GM12878 (cell line): ENCODE data around the gene ITPR3. TPM values are rescaled to one million over a fixed set of nuclear protein-coding genes. Genes with fewer than 3 reads are reported as not detected.

Experiments used
- ATAC-seq: fragments of 200-7000 bp; cut with Tn5 transposase; 3 replicates; pipeline ENCODE4 v1.9.1; 2020; ENCODE audit warnings: mild to moderate bottlenecking, moderate library complexity
- BruUV-seq: library from RNA; stranded (reverse); fragments of 400-500 nt; replicated peaks from 2 replicates; lab custom pipeline; 2021; lab: Mats Ljungman, UMichigan
- CTCF ChIA-PET: fragments of 300-600 bp; sonication (Branson Sonifier 250); formaldehyde crosslinking; extraction: SDS; loops from one replicate; lab custom pipeline; 2021; ENCODE audit warnings: inconsistent platforms; lab: Yijun Ruan, JAX
- POLR2A ChIA-PET: fragments of 350-600 bp; formaldehyde crosslinking; extraction: SDS; loops from one replicate; lab custom pipeline; 2021; ENCODE audit warnings: inconsistent platforms; lab: Charles Lee
- RAD21 ChIA-PET: fragments of 300-600 bp; sonication (Branson Sonifier 250); formaldehyde crosslinking; loops from one replicate; lab custom pipeline; 2023; ENCODE audit warnings: antibody characterized with exemption; ENCODE audit not compliant: unreplicated experiment; lab: Charles Lee
- SMC1A ChIA-PET: fragments of 300-600 bp; sonication (Branson Sonifier 250); formaldehyde crosslinking; loops from one replicate; lab custom pipeline; 2023; ENCODE audit not compliant: unreplicated experiment, uncharacterized antibody; lab: Charles Lee
- DNase-seq: peaks from one replicate; pipeline ENCODE4 v3.0.0-alpha.2; 2011; ENCODE audit warnings: low read depth, low spot score
- FAIRE-seq: peaks from 3 replicates; lab custom pipeline; 2011; peaks lifted over from hg19 to GRCh38; lab: Jason Lieb, UNC
- H2AFZ ChIP-seq: 2 replicates; pipeline ENCODE4 v1.6.0; 2011; ENCODE audit warnings: low read depth, low read length, control low read depth; ENCODE audit not compliant: control insufficient read depth
- H3K27ac ChIP-seq: 2 replicates; pipeline ENCODE4 v1.5.1; 2011; ENCODE audit warnings: control low read depth; ENCODE audit not compliant: control insufficient read depth, insufficient read depth
- H3K27me3 ChIP-seq, 2 experiments: replicated peaks in 1 of 2; 2 replicates each; pipeline versions ENCODE4 v1.6.0 to v1.6.1; 2011; ENCODE audit warnings: low read length in 1 of 2; ENCODE audit not compliant: control insufficient read depth in 2 of 2, insufficient read depth in 2 of 2
- H3K36me3 ChIP-seq, 2 experiments: 2 replicates each; pipeline ENCODE4 v1.5.1; 2011; ENCODE audit warnings: low read length in 1 of 2; ENCODE audit not compliant: control insufficient read depth in 2 of 2, insufficient read depth in 2 of 2
- H3K4me1 ChIP-seq: 2 replicates; pipeline ENCODE4 v1.6.1; 2011; ENCODE audit warnings: mild to moderate bottlenecking, low read length, moderate library complexity, mixed read lengths; ENCODE audit not compliant: control insufficient read depth, insufficient read depth
- H3K4me2 ChIP-seq: 2 replicates; pipeline ENCODE4 v1.6.0; 2011; ENCODE audit warnings: control low read depth; ENCODE audit not compliant: control insufficient read depth, insufficient read depth
- H3K4me3 ChIP-seq: fragments of 200-600 bp; sonication (generic); 2 replicates; pipeline ENCODE4 v1.5.1; 2016
- H3K79me2 ChIP-seq: 2 replicates; pipeline ENCODE4 v1.6.0; 2011; ENCODE audit warnings: low read length; ENCODE audit not compliant: control insufficient read depth, insufficient read depth
- H3K9ac ChIP-seq: 2 replicates; pipeline ENCODE4 v1.8.0; 2011; ENCODE audit warnings: low read length, control low read depth, mixed read lengths; ENCODE audit not compliant: control insufficient read depth, insufficient read depth
- H3K9me3 ChIP-seq: replicated peaks from 3 replicates; pipeline ENCODE4 v1.5.1; 2011; ENCODE audit warnings: mild to moderate bottlenecking, low read length; ENCODE audit not compliant: control insufficient read depth, insufficient read depth
- H4K20me1 ChIP-seq: 2 replicates; pipeline ENCODE4 v1.6.0; 2011; ENCODE audit not compliant: control insufficient read depth, insufficient read depth
- ATF2 ChIP-seq: IDR thresholded peaks from 2 replicates; pipeline ENCODE4 v1.6.1; 2012; ENCODE audit warnings: low read length, inconsistent platforms
- CBX3 ChIP-seq: fragments of 200-600 bp; sonication (generic); IDR thresholded peaks from 2 replicates; pipeline ENCODE4 v1.6.1; 2016; ENCODE audit warnings: low read depth, borderline replicate concordance
- CUX1 ChIP-seq: IDR thresholded peaks from 2 replicates; pipeline ENCODE4 v1.6.1; 2012; ENCODE audit warnings: improper control_type of control experiment, low read depth, low read length; ENCODE audit not compliant: insufficient replicate concordance
- ELK1 ChIP-seq: IDR thresholded peaks from 2 replicates; pipeline ENCODE4 v1.6.1; 2012; ENCODE audit warnings: low read depth, low read length, improper control_type of control experiment
- FOXM1 ChIP-seq: IDR thresholded peaks from 2 replicates; pipeline ENCODE4 v1.6.1; 2012; ENCODE audit warnings: low read depth, mild to moderate bottlenecking, inconsistent platforms, low read length, moderate library complexity
- IRF3 ChIP-seq: fragments of 450-650 bp; IDR thresholded peaks from 2 replicates; pipeline ENCODE4 v1.6.1; 2014; ENCODE audit warnings: mild to moderate bottlenecking
- LARP7 ChIP-seq: fragments of 450-650 bp; IDR thresholded peaks from 2 replicates; pipeline ENCODE4 v1.6.1; 2017; ENCODE audit warnings: mild to moderate bottlenecking
- NFYA ChIP-seq: IDR thresholded peaks from 2 replicates; pipeline ENCODE4 v1.6.1; 2011; ENCODE audit warnings: low read depth, mild to moderate bottlenecking, low read length, improper control_type of control experiment, borderline replicate concordance
- PAX8 ChIP-seq: fragments of 450-650 bp; IDR thresholded peaks from 2 replicates; pipeline ENCODE4 v1.6.1; 2017; ENCODE audit warnings: mild to moderate bottlenecking, moderate library complexity
- POLR2AphosphoS2 ChIP-seq: IDR thresholded peaks from 2 replicates; pipeline ENCODE4 v1.6.1; 2011; ENCODE audit warnings: low read depth, mild to moderate bottlenecking, low read length, improper control_type of control experiment, moderate library complexity
- RAD21 ChIP-seq: IDR thresholded peaks from 2 replicates; pipeline ENCODE4 v1.6.1; 2011; ENCODE audit warnings: mild to moderate bottlenecking, low read depth, low read length, moderate library complexity; ENCODE audit not compliant: insufficient read depth
- SMAD1 ChIP-seq: fragments of 450-650 bp; IDR thresholded peaks from 2 replicates; pipeline ENCODE4 v1.6.1; 2018; ENCODE audit warnings: mild to moderate bottlenecking, low read depth; ENCODE audit not compliant: partially characterized antibody
- TAF1 ChIP-seq: IDR thresholded peaks from 2 replicates; pipeline ENCODE4 v1.6.1; 2011; ENCODE audit warnings: mild to moderate bottlenecking, low read depth, low read length, borderline replicate concordance
- ZBED1 ChIP-seq: IDR thresholded peaks from 2 replicates; pipeline ENCODE4 v1.6.1; 2016; ENCODE audit warnings: borderline replicate concordance
- WGBS: methylation state at CpG from one replicate; pipeline ENCODE4 v1.1.6; 2016; ENCODE audit warnings: low lambda C conversion rate; ENCODE audit not compliant: insufficient replicate concordance, insufficient coverage; ENCODE audit errors: missing lambda C conversion rate; 5-methylcytosine and 5-hydroxymethylcytosine counted together
- in situ Hi-C: fragments of 300-500 bp; cut with MboI; formaldehyde crosslinking; loops from 9 replicates; pipeline ENCODE4 v1.14.3; 2018; ENCODE audit warnings: mixed read lengths
- intact Hi-C: fragments of 100-400 bp; cut with micrococcal nuclease; formaldehyde crosslinking; loops from one replicate; pipeline ENCODE4 v1.14.2; 2022; ENCODE audit not compliant: unreplicated experiment
- polyA plus RNA-seq, 11 experiments: library from polyadenylated mRNA; depleted of rRNA in 4 of 11; unstranded in 6 of 11; stranded (reverse) in 5 of 11; fragments of >200 nt; fragmentation: Nextera tagmentation in 4 of 11; fragmentation: Illumina TruSeq in 1 of 11; extraction: Ambion mirVana in 4 of 11; extraction: Trizol in 1 of 11; gene quantifications; 1 replicate in 1 of 11; 2 replicates in 10 of 11; pipeline versions ENCODE4 v1.2.1 to v1.2.3, GENCODE V29; 2011 to 2016; ENCODE audit warnings: inconsistent platforms in 2 of 11, missing spikeins in 2 of 11, low read depth in 1 of 11
- total RNA-seq, 4 experiments: library from RNA; depleted of rRNA in 3 of 4; stranded (reverse); fragments of >200 nt in 3 of 4; fragmentation: Illumina TruSeq in 1 of 4; extraction: Trizol in 1 of 4; gene quantifications; 2 replicates each; pipeline versions ENCODE4 v1.2.1 to v1.2.3, GENCODE V29; 2013 to 2021

Gene ITPR3
- total and polyA plus RNA-seq, 10 of the 15 experiments (the other 5 are each of a cell fraction or from before 2014, with no cell fraction given), result 0.32 to 34.0 (median 11.9) TPM

GRCh38 chr6:33663727-33664449 lies 42.8 kb downstream of the ITPR3 start:
- H3K36me3 ChIP-seq, result peaks cover 14 to 32% of the 10 kb centered on the region in 2 experiments
- TF ChIP-seq CBX3, result no peak
- no peak for TF ChIP-seq FOXM1
- no peak for TF ChIP-seq SMAD1
- TF ChIP-seq RAD21, result no peak
- no peak for TF ChIP-seq LARP7
- no peak for TF ChIP-seq POLR2AphosphoS2
- TF ChIP-seq ATF2, result no peak
- no peak for TF ChIP-seq CUX1
- no peak for TF ChIP-seq IRF3
- no peak for TF ChIP-seq ZBED1
- TF ChIP-seq TAF1, result no peak
- no peak for TF ChIP-seq PAX8
- no peak for TF ChIP-seq ELK1
- TF ChIP-seq NFYA, result no peak

More at GRCh38 chr6:33663727-33664449, 42.8 kb downstream of the ITPR3 start:
- intact Hi-C loops (no loop called here), in situ Hi-C loops (no loop called here)
- FAIRE-seq (no peak), ATAC-seq (no peak), DNase-seq (no peak)
- no TSS peak for BruUV-seq
- Histone ChIP-seq H3K27ac (no peak overlapping the region), H3K27me3 (no peaks in the 10 kb centered on the region), H3K4me1 (no peaks in the 10 kb centered on the region), H4K20me1 (no peaks in the 10 kb centered on the region), H2AFZ (no peak overlapping the region), H3K4me3 (no peak overlapping the region), H3K9me3 (no peaks in the 10 kb centered on the region), H3K9ac (no peak overlapping the region), H3K79me2 (no peaks in the 10 kb centered on the region), H3K4me2 (no peak overlapping the region)
- ChIA-PET POLR2A (no interaction called here), CTCF (interaction anchor here (1.6 kb wide), 1 partner anchor 37 kb away, joined by 5 read pairs; no protein-coding TSS in a partner anchor), SMC1A (no interaction called here), RAD21 (no interaction called here)
- 99% methylated on average over 16 of the region's 16 CpGs for WGBS
